Thyroid gland (tissue), 4 donors: Measurements from ENCODE around the gene NFATC2. TPM values are rescaled to one million over a fixed set of nuclear protein-coding genes. Genes with fewer than 3 reads are reported as not detected.
"Not testable (repeated sequence)": the region's sequence is repeated elsewhere in the genome, so short reads cannot be mapped to it uniquely, and the experiment has no call there.

Experiments used
- DNase-seq, 2 donors: peaks; one replicate each; pipeline ENCODE4 v3.0.0-alpha.2; 2019
- H3K27ac ChIP-seq, 3 donors: fragments of 200-600 bp; sonication (generic); 1 replicate in 2 of 3; 2 replicates in 1 of 3; pipeline ENCODE4 v1.5.1; 2016 to 2019; ENCODE audit warnings: mild to moderate bottlenecking in 1 of 3, moderate library complexity in 1 of 3
- H3K27me3 ChIP-seq: fragments of 200-600 bp; sonication (generic); one replicate; pipeline ENCODE4 v1.5.1; 2019
- H3K36me3 ChIP-seq, 2 donors: fragments of 200-600 bp; sonication (generic); one replicate each; pipeline ENCODE4 v1.5.1; 2016 to 2019
- H3K4me1 ChIP-seq, 2 donors: fragments of 200-600 bp; sonication (generic); one replicate each; pipeline ENCODE4 v1.5.1; 2017 to 2019
- H3K4me3 ChIP-seq, 3 donors: fragments of 200-600 bp; sonication (generic); replicated peaks in 1 of 3; 1 replicate in 2 of 3; 2 replicates in 1 of 3; pipeline ENCODE4 v1.5.1; 2016; ENCODE audit warnings: mild to moderate bottlenecking in 1 of 3
- H3K9me3 ChIP-seq: fragments of 200-600 bp; sonication (generic); one replicate; pipeline ENCODE4 v1.5.1; 2017
- CTCF ChIP-seq, 6 experiments: fragments of 200-600 bp in 3 of 6; fragments of 450-650 bp in 3 of 6; sonication (generic) in 3 of 6; IDR thresholded peaks; one replicate each; pipeline ENCODE4 v1.5.1; 2016 to 2019; ENCODE audit warnings: antibody characterized with exemption in 6 of 6, mild to moderate bottlenecking in 2 of 6, inconsistent platforms in 1 of 6, moderate library complexity in 1 of 6
- POLR2A ChIP-seq, 2 donors: fragments of 450-650 bp; IDR thresholded peaks; one replicate each; pipeline ENCODE4 v1.6.1; 2017; ENCODE audit warnings: antibody characterized with exemption in 2 of 2, mild to moderate bottlenecking in 2 of 2, moderate library complexity in 1 of 2
- WGBS, 2 donors: methylation state at CpG; one replicate each; pipeline ENCODE4 v1.1.5; 2017; 5-methylcytosine and 5-hydroxymethylcytosine counted together
- intact Hi-C: fragments of 100-400 bp; cut with DNase I; formaldehyde crosslinking; loops from one replicate; pipeline ENCODE4 v1.15.1; 2023
- total RNA-seq, 4 donors: library from RNA; depleted of rRNA; stranded (reverse); fragments of >200 nt; gene quantifications; one replicate each; pipeline ENCODE4 v1.2.3, GENCODE V29; 2016

The NFATC2 gene
- total RNA-seq, 4 donors from 2014 or later, result 7.5 to 12.6 (median 8.5) TPM

- no peak for TF ChIP-seq CTCF (IDR thresholded peaks at IDR 0.05)
- TF ChIP-seq POLR2A (IDR thresholded peaks at IDR 0.05), result no peak
- Histone ChIP-seq H3K9me3 (no peaks in the 10 kb centered on the region), H3K4me3 (no peak overlapping the region), H3K27ac (no peak overlapping the region), H3K36me3 (no peaks in the 10 kb centered on the region), H3K4me1 (no peaks in the 10 kb centered on the region), H3K27me3 (no peaks in the 10 kb centered on the region)
- 65 to 67% methylated on average over 8 of the region's 8 CpGs for WGBS, 2 donors
- intact Hi-C loops, result no loop called here
- no peak for DNase-seq
Observed at GRCh38 chr20:51345601-51346101, 196.9 kb downstream of the NFATC2 start.

DNA sequence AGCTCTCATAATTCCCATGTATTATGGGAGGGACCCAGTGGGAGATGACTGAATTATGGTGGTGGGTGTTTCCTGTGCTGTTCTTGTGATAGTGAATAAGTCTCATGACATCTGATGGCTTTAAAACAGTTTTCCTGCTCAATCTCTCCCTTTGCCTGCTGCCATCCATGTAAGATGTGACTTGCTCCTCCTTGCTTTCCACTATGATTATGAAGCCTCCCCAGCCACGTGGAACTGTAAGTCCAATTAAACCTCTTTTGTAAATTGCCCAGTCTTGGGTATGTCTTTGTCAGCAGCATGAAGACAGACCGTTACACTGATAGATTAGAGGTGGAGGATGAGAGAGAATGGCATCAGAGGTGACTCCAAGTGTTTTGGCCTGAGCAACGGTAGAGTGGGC lies 198.7 kb downstream of the NFATC2 start:
- intact Hi-C loops, H3K4me3 ChIP-seq, H3K36me3 ChIP-seq, DNase-seq, H3K9me3 ChIP-seq, H3K27ac ChIP-seq, H3K27me3 ChIP-seq, H3K4me1 ChIP-seq: not testable (repeated sequence)
- 71 to 77% methylated on average over 3 of the region's 3 CpGs for WGBS, 2 donors

- Histone ChIP-seq H3K27ac (no peak overlapping the region), H3K4me1 (no peaks in the 10 kb centered on the region), H3K27me3 (no peaks in the 10 kb centered on the region), H3K36me3 (no peaks in the 10 kb centered on the region), H3K4me3 (no peak overlapping the region), H3K9me3 (no peaks in the 10 kb centered on the region)
- intact Hi-C loops, result no loop called here
- WGBS, 2 donors, result 77 to 80% methylated on average over 8 of the region's 8 CpGs
- no peak for DNase-seq
- TF ChIP-seq CTCF (IDR thresholded peaks at IDR 0.05) (no peak), POLR2A (IDR thresholded peaks at IDR 0.05) (no peak)
Observed at GRCh38 chr20:51342510-51343236, 199.8 kb downstream of the NFATC2 start.

GRCh38 chr20:51341581-51341980 lies 200.9 kb downstream of the NFATC2 start:
- Histone ChIP-seq H3K27ac (no peak overlapping the region), H3K36me3 (no peaks in the 10 kb centered on the region), H3K27me3 (no peaks in the 10 kb centered on the region), H3K4me1 (no peaks in the 10 kb centered on the region), H3K4me3 (no peak overlapping the region), H3K9me3 (no peaks in the 10 kb centered on the region)
- 57 to 79% methylated on average over 3 of the region's 3 CpGs for WGBS, 2 donors
- intact Hi-C loops, result no loop called here
- DNase-seq, result no peak
- TF ChIP-seq POLR2A (IDR thresholded peaks at IDR 0.05) (no peak), CTCF (IDR thresholded peaks at IDR 0.05) (no peak)

- Histone ChIP-seq H3K4me1 (no peaks in the 10 kb centered on the region), H3K9me3 (no peaks in the 10 kb centered on the region), H3K36me3 (no peaks in the 10 kb centered on the region), H3K27ac (no peak overlapping the region), H3K4me3 (no peak overlapping the region), H3K27me3 (no peaks in the 10 kb centered on the region)
- intact Hi-C loops, result no loop called here
- TF ChIP-seq CTCF (IDR thresholded peaks at IDR 0.05) (no peak), POLR2A (IDR thresholded peaks at IDR 0.05) (no peak)
- no peak for DNase-seq
Observed at GRCh38 chr20:51340451-51340840, 202.1 kb downstream of the NFATC2 start.
